Prostate gland (tissue), 2 donors: ENCODE measurements around the gene LPA. TPM values are rescaled to one million over a fixed set of nuclear protein-coding genes. Genes with fewer than 3 reads are reported as not detected.
"Not testable (repeated sequence)": the region's sequence is repeated elsewhere in the genome, so short reads cannot be mapped to it uniquely, and the experiment has no call there.

Experiments
- DNase-seq: peaks from one replicate; pipeline ENCODE4 v3.0.0-alpha.2; 2019; ENCODE audit warnings: low spot score
- H3K27ac ChIP-seq, 2 donors: fragments of 200-600 bp; sonication (generic); 2 replicates each; pipeline ENCODE4 v1.5.1; 2017 to 2019
- H3K27me3 ChIP-seq: fragments of 200-600 bp; sonication (generic); replicated peaks from 2 replicates; pipeline ENCODE4 v1.5.1; 2019; ENCODE audit not compliant: insufficient read depth
- H3K36me3 ChIP-seq, 2 donors: fragments of 200-600 bp; sonication (generic); 1 replicate in 1 of 2; 2 replicates in 1 of 2; pipeline versions ENCODE4 v1.5.1 to v1.8.1; 2017 to 2019
- H3K4me1 ChIP-seq: fragments of 200-600 bp; sonication (generic); replicated peaks from 2 replicates; pipeline ENCODE4 v1.5.1; 2019
- H3K4me3 ChIP-seq, 2 donors: fragments of 200-600 bp; sonication (generic); 2 replicates each; pipeline ENCODE4 v1.5.1; 2017 to 2019
- H3K9me3 ChIP-seq: fragments of 200-600 bp; sonication (generic); 2 replicates; pipeline ENCODE4 v1.5.1; 2017
- CTCF ChIP-seq, 4 experiments: fragments of 200-600 bp in 2 of 4; fragments of 450-650 bp in 2 of 4; sonication (generic) in 2 of 4; IDR thresholded peaks; 1 replicate in 3 of 4; 2 replicates in 1 of 4; pipeline ENCODE4 v1.5.1; 2016 to 2019; ENCODE audit warnings: antibody characterized with exemption in 4 of 4, mild to moderate bottlenecking in 2 of 4, moderate library complexity in 2 of 4
- POLR2A ChIP-seq: fragments of 450-650 bp; IDR thresholded peaks from one replicate; pipeline ENCODE4 v1.6.1; 2016; ENCODE audit warnings: antibody characterized with exemption, mild to moderate bottlenecking
- POLR2AphosphoS5 ChIP-seq: sonication (generic); formaldehyde crosslinking; IDR thresholded peaks from one replicate; pipeline ENCODE4 v1.6.1; 2017; ENCODE audit warnings: antibody characterized with exemption
- WGBS: methylation state at CpG from one replicate; pipeline ENCODE4 v1.1.5; 2018; 5-methylcytosine and 5-hydroxymethylcytosine counted together
- intact Hi-C: fragments of 100-400 bp; cut with DNase I; formaldehyde crosslinking; loops from one replicate; pipeline ENCODE4 v1.14.2; 2022
- total RNA-seq, 2 donors: library from RNA; depleted of rRNA; stranded (reverse); fragments of >200 nt; gene quantifications; one replicate each; pipeline ENCODE4 v1.1.0, GENCODE V29; 2016

The LPA gene
- total RNA-seq, 2 donors from 2014 or later = 0.09 to 0.85 TPM

DNA sequence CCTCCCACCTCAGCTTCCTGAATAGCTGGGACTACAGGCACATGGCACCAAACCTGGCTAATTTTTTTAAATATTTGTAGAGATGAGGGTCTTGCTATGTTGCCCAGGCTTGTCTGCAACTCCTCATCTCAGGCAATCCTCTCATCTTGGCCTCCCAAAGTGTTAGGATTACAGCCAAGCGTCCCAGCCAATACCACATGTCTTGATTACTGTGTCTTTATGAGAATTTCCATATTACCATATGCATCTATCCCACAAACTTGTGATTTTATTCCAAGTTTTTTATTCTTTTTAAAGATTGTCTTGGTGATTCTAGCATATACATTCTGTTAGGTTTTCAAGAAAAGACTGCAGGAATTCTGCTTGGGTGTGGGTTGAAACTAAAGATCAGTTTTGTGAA, 82.7 kb downstream of the LPA start:
- intact Hi-C loops = no loop called here
- TF ChIP-seq CTCF (IDR thresholded peaks at IDR 0.05) (no peak), POLR2AphosphoS5 (no peak), POLR2A (no peak)

GRCh38 chr6:160578515-160578914, 85.6 kb downstream of the LPA start:
- 74% methylated on average over 5 of the region's 5 CpGs for WGBS
- DNase-seq, H3K36me3 ChIP-seq, H3K4me3 ChIP-seq, H3K27ac ChIP-seq, H3K4me1 ChIP-seq, intact Hi-C loops, H3K9me3 ChIP-seq, H3K27me3 ChIP-seq: not testable (repeated sequence)

More for the DNA sequence above, 82.7 kb downstream of the LPA start:
- H3K27ac ChIP-seq = no peak overlapping the region
- H3K4me3 ChIP-seq = no peak overlapping the region
- no peaks in the 10 kb centered on the region for H3K9me3 ChIP-seq
- H3K36me3 ChIP-seq = no peaks in the 10 kb centered on the region
- no peaks in the 10 kb centered on the region for H3K4me1 ChIP-seq
- WGBS = 86% methylated on average over 1 of the region's 1 CpG
- H3K27me3 ChIP-seq = no peaks in the 10 kb centered on the region
- no peak for DNase-seq

GRCh38 chr6:160573943-160574342, 90.1 kb downstream of the LPA start:
- no peaks in the 10 kb centered on the region for H3K9me3 ChIP-seq
- H3K27me3 ChIP-seq = no peaks in the 10 kb centered on the region
- H3K4me3 ChIP-seq = no peak overlapping the region
- no peak for DNase-seq
- H3K27ac ChIP-seq = no peak overlapping the region
- WGBS = 87% methylated on average over 4 of the region's 4 CpGs
- TF ChIP-seq POLR2A (no peak), POLR2AphosphoS5 (no peak), CTCF (IDR thresholded peaks at IDR 0.05) (no peak)
- no peaks in the 10 kb centered on the region for H3K4me1 ChIP-seq
- no peaks in the 10 kb centered on the region for H3K36me3 ChIP-seq
- intact Hi-C loops = no loop called here

- intact Hi-C loops = not testable (repeated sequence)
These were observed 92.9 kb downstream of the LPA start for GRCh38 chr6:160571201-160571600.

DNA sequence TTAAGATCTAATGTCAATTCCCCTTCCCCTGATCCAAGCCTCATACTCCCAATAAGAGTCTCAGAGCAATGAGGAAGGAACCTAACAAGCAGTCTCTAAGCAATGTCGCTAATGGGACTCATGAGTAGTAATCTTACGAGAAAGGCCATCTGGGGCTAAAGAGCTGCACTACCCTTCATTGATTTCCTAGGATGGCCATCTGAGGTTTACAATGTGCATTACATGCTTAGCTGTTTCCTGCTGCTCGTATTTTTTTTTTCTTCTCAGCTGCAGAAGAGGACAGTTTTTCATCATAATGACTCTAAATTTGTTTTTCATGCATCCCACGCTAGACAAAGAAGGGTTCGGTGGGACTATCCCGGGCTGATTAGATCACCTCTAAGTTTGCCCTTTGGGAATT, 119.3 kb downstream of the LPA start:
- no peaks in the 10 kb centered on the region for H3K4me1 ChIP-seq
- intact Hi-C loops = no loop called here
- WGBS = 67% methylated on average over 6 of the region's 6 CpGs
- H3K36me3 ChIP-seq = no peaks in the 10 kb centered on the region
- TF ChIP-seq POLR2AphosphoS5 (no peak), POLR2A (no peak), CTCF (IDR thresholded peaks at IDR 0.05) (no peak)
- DNase-seq = no peak
- no peak overlapping the region for H3K27ac ChIP-seq
- no peaks in the 10 kb centered on the region for H3K9me3 ChIP-seq
- no peaks in the 10 kb centered on the region for H3K27me3 ChIP-seq
- no peak overlapping the region for H3K4me3 ChIP-seq

More at GRCh38 chr6:160571201-160571600, 92.9 kb downstream of the LPA start:
- H3K36me3 ChIP-seq, H3K4me1 ChIP-seq, H3K27ac ChIP-seq, H3K4me3 ChIP-seq, H3K27me3 ChIP-seq, DNase-seq, H3K9me3 ChIP-seq: not testable (repeated sequence)

- WGBS = 90% methylated on average over 1 of the region's 1 CpG
- intact Hi-C loops = loop anchor here (1.0 kb wide), 1 partner anchor 79 kb away; no protein-coding TSS in a partner anchor
- Histone ChIP-seq H3K27me3 (no peaks in the 10 kb centered on the region), H3K4me1 (no peaks in the 10 kb centered on the region), H3K27ac (no peak overlapping the region), H3K9me3 (no peaks in the 10 kb centered on the region), H3K4me3 (no peak overlapping the region), H3K36me3 (no peaks in the 10 kb centered on the region)
- no peak for TF ChIP-seq POLR2A
- TF ChIP-seq POLR2AphosphoS5 = no peak
- TF ChIP-seq CTCF (IDR thresholded peaks at IDR 0.05) = no peak
- DNase-seq = no peak
These were observed 128.8 kb downstream of the LPA start for GRCh38 chr6:160535270-160535669.
